Esophagus muscularis mucosa (tissue), 4 donors: Measurements from ENCODE around the gene OR5H15. TPM values are rescaled to one million over a fixed set of nuclear protein-coding genes. Genes with fewer than 3 reads are reported as not detected.
"Not testable (repeated sequence)": the region's sequence is repeated elsewhere in the genome, so short reads cannot be mapped to it uniquely, and the experiment has no call there.

Source experiments
- DNase-seq: peaks from one replicate; pipeline ENCODE4 v3.0.0-alpha.2; 2017; ENCODE audit errors: extremely low spot score
- H3K27ac ChIP-seq, 4 donors: fragments of 200-600 bp; sonication (generic); replicated peaks in 1 of 4; 1 replicate in 3 of 4; 2 replicates in 1 of 4; pipeline ENCODE4 v1.5.1; 2016 to 2019; ENCODE audit warnings: mild to moderate bottlenecking in 1 of 4
- H3K27me3 ChIP-seq, 4 donors: fragments of 200-600 bp; sonication (generic); one replicate each; pipeline versions ENCODE4 v1.5.1 to v1.6.0; 2016 to 2019
- H3K36me3 ChIP-seq, 4 donors: fragments of 200-600 bp; sonication (generic); one replicate each; pipeline ENCODE4 v1.5.1; 2016 to 2019
- H3K4me1 ChIP-seq, 4 donors: fragments of 200-600 bp; sonication (generic); one replicate each; pipeline ENCODE4 v1.5.1; 2016 to 2019
- H3K4me3 ChIP-seq, 4 donors: fragments of 200-600 bp; sonication (generic); 1 replicate in 2 of 4; 2 replicates in 2 of 4; pipeline ENCODE4 v1.5.1; 2016 to 2019; ENCODE audit warnings: mild to moderate bottlenecking in 4 of 4, moderate library complexity in 1 of 4
- H3K9me3 ChIP-seq, 4 donors: fragments of 200-600 bp; sonication (generic); 1 replicate in 3 of 4; 2 replicates in 1 of 4; pipeline ENCODE4 v1.5.1; 2016 to 2019
- EP300 ChIP-seq: sonication (generic); formaldehyde crosslinking; IDR thresholded peaks from one replicate; pipeline ENCODE4 v1.6.1; 2017; ENCODE audit warnings: antibody characterized with exemption
- POLR2A ChIP-seq: fragments of 450-650 bp; IDR thresholded peaks from one replicate; pipeline ENCODE4 v1.6.1; 2017; ENCODE audit warnings: antibody characterized with exemption, moderate library complexity, mild to moderate bottlenecking, low read depth
- POLR2AphosphoS5 ChIP-seq, 2 donors: sonication (generic); formaldehyde crosslinking; IDR thresholded peaks; one replicate each; pipeline ENCODE4 v1.6.1; 2017; ENCODE audit warnings: antibody characterized with exemption in 2 of 2
- WGBS: methylation state at CpG from one replicate; pipeline ENCODE4 v1.1.5; 2018; 5-methylcytosine and 5-hydroxymethylcytosine counted together
- intact Hi-C: fragments of 100-400 bp; cut with DNase I; formaldehyde crosslinking; loops from one replicate; pipeline ENCODE4 v1.15.1; 2023
- total RNA-seq, 4 donors: library from RNA; depleted of rRNA; stranded (reverse); fragments of >200 nt; gene quantifications; one replicate each; pipeline versions ENCODE4 v1.1.0 to v1.2.1, GENCODE V29; 2016
- TF ChIP-seq, protein P1 (sequence below), 3 experiments: fragments of 200-600 bp in 2 of 3; fragments of 450-650 bp in 1 of 3; sonication (generic) in 2 of 3; IDR thresholded peaks; one replicate each; pipeline ENCODE4 v1.5.1; 2017 to 2019; ENCODE audit warnings: antibody characterized with exemption in 3 of 3, mild to moderate bottlenecking in 2 of 3, moderate library complexity in 1 of 3

The OR5H15 gene
- total RNA-seq, 4 donors from 2014 or later: not detected

DNA sequence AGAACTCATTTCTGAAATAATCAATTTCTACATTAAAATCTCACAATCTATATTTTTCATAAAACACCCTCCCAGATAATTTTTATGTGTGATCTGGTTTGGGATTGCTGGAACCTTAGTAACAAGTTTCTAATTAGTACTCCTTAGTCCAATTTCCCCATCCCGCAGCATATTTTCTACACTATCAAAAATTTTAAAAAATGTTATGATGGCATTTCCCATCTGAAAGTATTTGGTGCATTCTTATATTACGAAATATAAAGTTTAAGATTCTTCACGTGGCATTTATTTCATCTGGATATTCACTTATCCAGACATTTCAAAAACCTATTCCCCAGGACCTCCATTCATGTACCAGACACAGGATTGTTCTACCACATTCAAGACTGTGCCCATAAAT, 17.7 kb upstream of the OR5H15 start:
- no peaks in the 10 kb centered on the region for H3K4me1 ChIP-seq
- H3K27me3 ChIP-seq: no peaks in the 10 kb centered on the region
- DNase-seq: no peak
- intact Hi-C loops: no loop called here
- TF ChIP-seq POLR2AphosphoS5 (IDR thresholded peaks at IDR 0.05) (no peak), POLR2A (no peak), EP300 (no peak)
- TF ChIP-seq, protein P1, sequence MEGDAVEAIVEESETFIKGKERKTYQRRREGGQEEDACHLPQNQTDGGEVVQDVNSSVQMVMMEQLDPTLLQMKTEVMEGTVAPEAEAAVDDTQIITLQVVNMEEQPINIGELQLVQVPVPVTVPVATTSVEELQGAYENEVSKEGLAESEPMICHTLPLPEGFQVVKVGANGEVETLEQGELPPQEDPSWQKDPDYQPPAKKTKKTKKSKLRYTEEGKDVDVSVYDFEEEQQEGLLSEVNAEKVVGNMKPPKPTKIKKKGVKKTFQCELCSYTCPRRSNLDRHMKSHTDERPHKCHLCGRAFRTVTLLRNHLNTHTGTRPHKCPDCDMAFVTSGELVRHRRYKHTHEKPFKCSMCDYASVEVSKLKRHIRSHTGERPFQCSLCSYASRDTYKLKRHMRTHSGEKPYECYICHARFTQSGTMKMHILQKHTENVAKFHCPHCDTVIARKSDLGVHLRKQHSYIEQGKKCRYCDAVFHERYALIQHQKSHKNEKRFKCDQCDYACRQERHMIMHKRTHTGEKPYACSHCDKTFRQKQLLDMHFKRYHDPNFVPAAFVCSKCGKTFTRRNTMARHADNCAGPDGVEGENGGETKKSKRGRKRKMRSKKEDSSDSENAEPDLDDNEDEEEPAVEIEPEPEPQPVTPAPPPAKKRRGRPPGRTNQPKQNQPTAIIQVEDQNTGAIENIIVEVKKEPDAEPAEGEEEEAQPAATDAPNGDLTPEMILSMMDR (IDR thresholded peaks at IDR 0.05): no peak
- no peak overlapping the region for H3K27ac ChIP-seq
- 66% methylated on average over 3 of the region's 3 CpGs for WGBS
- H3K9me3 ChIP-seq: no peaks in the 10 kb centered on the region
- no peak overlapping the region for H3K4me3 ChIP-seq
- no peaks in the 10 kb centered on the region for H3K36me3 ChIP-seq

DNA sequence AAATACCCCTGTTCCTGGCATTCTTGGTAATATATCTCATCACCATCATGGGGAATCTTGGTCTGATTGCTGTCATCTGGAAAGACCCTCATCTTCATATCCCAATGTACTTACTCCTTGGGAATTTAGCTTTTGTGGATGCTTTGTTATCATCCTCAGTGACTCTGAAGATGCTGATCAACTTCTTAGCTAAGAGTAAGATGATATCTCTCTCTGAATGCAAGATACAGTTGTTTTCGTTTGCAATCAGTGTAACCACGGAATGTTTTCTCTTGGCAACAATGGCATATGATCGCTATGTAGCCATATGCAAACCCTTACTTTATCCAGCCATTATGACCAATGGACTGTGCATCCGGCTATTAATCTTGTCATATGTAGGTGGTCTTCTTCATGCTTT, 17.0 kb upstream of the OR5H15 start:
- 82% methylated on average over 4 of the region's 4 CpGs for WGBS
- DNase-seq, H3K4me1 ChIP-seq, intact Hi-C loops, H3K4me3 ChIP-seq, H3K27me3 ChIP-seq, H3K27ac ChIP-seq, H3K36me3 ChIP-seq, H3K9me3 ChIP-seq: not testable (repeated sequence)

DNA sequence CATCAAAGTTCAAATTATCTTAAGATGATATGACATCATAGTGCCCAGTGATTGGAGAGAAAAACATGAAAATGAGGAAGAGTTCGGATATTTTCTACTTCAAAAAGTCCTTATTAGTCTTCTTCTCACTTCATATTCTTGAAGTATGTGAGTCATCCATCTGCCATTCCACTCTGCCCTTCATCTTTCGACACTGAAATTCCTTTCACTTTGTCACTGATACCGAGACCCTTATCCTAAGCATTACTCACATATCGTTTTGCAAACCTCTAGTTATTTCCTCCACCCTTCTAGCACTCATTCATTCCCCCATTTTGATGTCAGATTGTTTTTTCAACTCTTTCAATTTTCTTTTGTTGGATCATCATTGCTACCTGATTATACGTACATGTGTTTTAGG, 15.3 kb upstream of the OR5H15 start:
- Histone ChIP-seq H3K4me3 (no peak overlapping the region), H3K36me3 (no peaks in the 10 kb centered on the region), H3K27ac (no peak overlapping the region), H3K27me3 (no peaks in the 10 kb centered on the region), H3K4me1 (no peaks in the 10 kb centered on the region), H3K9me3 (no peaks in the 10 kb centered on the region)
- no peak for DNase-seq
- intact Hi-C loops: no loop called here
- TF ChIP-seq POLR2AphosphoS5 (IDR thresholded peaks at IDR 0.05): no peak
- TF ChIP-seq, protein P1 (IDR thresholded peaks at IDR 0.05): no peak
- TF ChIP-seq POLR2A: no peak
- TF ChIP-seq EP300: no peak
- 74% methylated on average over 5 of the region's 5 CpGs for WGBS

DNA sequence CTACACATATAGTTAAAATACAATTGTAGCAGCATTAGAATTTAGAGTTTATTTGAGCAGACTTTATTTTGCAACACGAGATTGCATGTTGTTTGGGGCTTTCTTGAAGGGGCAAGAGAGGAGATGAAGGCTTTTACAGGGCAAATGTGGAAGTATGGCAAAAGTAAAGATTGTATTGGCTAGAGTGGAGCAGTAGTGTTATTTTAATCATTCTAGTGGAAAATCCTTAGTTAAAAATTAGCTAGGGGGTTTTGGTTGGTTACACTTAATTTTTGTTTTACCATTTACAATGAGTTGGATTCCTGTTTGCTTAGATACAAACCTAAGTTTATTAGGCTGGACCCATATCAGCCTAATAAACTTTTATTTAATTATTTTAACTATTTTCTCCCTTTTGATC, 4.6 kb downstream of the OR5H15 start:
- intact Hi-C loops: no loop called here
- 58% methylated on average over 1 of the region's 1 CpG for WGBS
- DNase-seq: no peak

DNA sequence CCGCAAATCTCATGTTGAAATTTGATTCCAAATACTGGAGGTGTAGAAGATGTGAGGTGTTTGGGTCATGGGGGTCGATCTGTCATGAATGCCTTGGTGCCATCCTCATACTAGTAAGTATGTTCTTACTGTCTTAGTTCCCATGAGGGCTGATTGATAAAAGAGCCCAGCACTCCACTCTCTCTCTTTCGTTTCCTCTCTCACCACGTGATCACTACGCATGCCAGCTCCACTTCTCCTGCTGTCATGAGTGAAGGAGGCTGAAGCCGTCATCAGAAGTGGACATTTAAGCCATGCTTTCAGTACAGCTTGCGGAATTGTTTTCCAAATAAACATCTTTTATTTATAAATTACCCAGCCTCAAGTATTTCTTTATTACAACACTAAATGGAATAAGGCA, 6.1 kb downstream of the OR5H15 start:
- H3K27me3 ChIP-seq: no peaks in the 10 kb centered on the region
- H3K27ac ChIP-seq: no peak overlapping the region
- 79% methylated on average over 7 of the region's 7 CpGs for WGBS
- intact Hi-C loops: no loop called here
- no peaks in the 10 kb centered on the region for H3K4me1 ChIP-seq
- no peak overlapping the region for H3K4me3 ChIP-seq
- H3K36me3 ChIP-seq: no peaks in the 10 kb centered on the region
- no peaks in the 10 kb centered on the region for H3K9me3 ChIP-seq
- TF ChIP-seq, protein P1 (IDR thresholded peaks at IDR 0.05): no peak
- no peak for DNase-seq

More for the DNA sequence above, 4.6 kb downstream of the OR5H15 start:
- no peak for TF ChIP-seq EP300
- no peak for TF ChIP-seq POLR2A
- no peak for TF ChIP-seq POLR2AphosphoS5 (IDR thresholded peaks at IDR 0.05)
- TF ChIP-seq, protein P1 (IDR thresholded peaks at IDR 0.05): no peak
- Histone ChIP-seq H3K9me3 (no peaks in the 10 kb centered on the region), H3K27ac (no peak overlapping the region), H3K4me1 (no peaks in the 10 kb centered on the region), H3K27me3 (no peaks in the 10 kb centered on the region), H3K36me3 (no peaks in the 10 kb centered on the region), H3K4me3 (no peak overlapping the region)
